A549 (cell line): ENCODE results near the gene FJX1. TPM values are rescaled to one million over a fixed set of nuclear protein-coding genes. Genes with fewer than 3 reads are reported as not detected.

Experiments used
- ATAC-seq, 2 experiments: fragments of 200-7000 bp in 1 of 2; fragments of >200 bp in 1 of 2; cut with Nextera tagmentation in 1 of 2; cut with Tn5 transposase in 1 of 2; 3 replicates each; pipeline versions ENCODE4 v1.8.0 to v1.9.1; 2018 to 2020; ENCODE audit warnings: mild to moderate bottlenecking in 1 of 2, moderate library complexity in 1 of 2
- CTCF ChIA-PET: fragments of 300-600 bp; sonication (Branson Sonifier 250); formaldehyde crosslinking; extraction: SDS; loops from one replicate; lab custom pipeline; 2021; ENCODE audit warnings: antibody characterized with exemption, inconsistent platforms; lab: Yijun Ruan, JAX
- POLR2A ChIA-PET: fragments of 350-600 bp; formaldehyde crosslinking; extraction: SDS; loops from one replicate; lab custom pipeline; 2021; ENCODE audit warnings: antibody characterized with exemption, inconsistent platforms; lab: Yijun Ruan, JAX
- DNase-seq, 2 experiments: peaks; one replicate each; pipeline versions ENCODE4 v3.0.0 to v3.0.0-alpha.2; 2011 to 2016; ENCODE audit warnings: low read depth in 1 of 2, low spot score in 1 of 2
- FAIRE-seq: peaks from 2 replicates; lab custom pipeline; 2011; peaks lifted over from hg19 to GRCh38; lab: Jason Lieb, UNC
- H3K27ac ChIP-seq, 2 experiments: fragments of >200 bp; sonication (Bioruptor Twin); formaldehyde crosslinking; 3 replicates each; pipeline ENCODE4 v1.5.1; 2016 to 2017
- H3K4me1 ChIP-seq: fragments of >200 bp; sonication (Bioruptor Twin); formaldehyde crosslinking; 3 replicates; pipeline ENCODE4 v1.6.1; 2016
- H3K4me2 ChIP-seq: fragments of >200 bp; sonication (Bioruptor Twin); formaldehyde crosslinking; 3 replicates; pipeline ENCODE4 v1.6.1; 2016
- H3K4me3 ChIP-seq: fragments of >200 bp; sonication (Bioruptor Twin); formaldehyde crosslinking; 3 replicates; pipeline ENCODE4 v1.5.1; 2016
- H3K9me3 ChIP-seq: fragments of >200 bp; sonication (Bioruptor Twin); formaldehyde crosslinking; 3 replicates; pipeline ENCODE4 v1.6.1; 2016
- CEBPB ChIP-seq, 2 experiments: fragments of >200 bp in 1 of 2; sonication (Bioruptor Twin) in 1 of 2; formaldehyde crosslinking in 1 of 2; IDR thresholded peaks; 2 replicates each; pipeline ENCODE4 v1.6.1; 2012 to 2016
- CHD2 ChIP-seq: fragments of 150-350 bp; IDR thresholded peaks from 2 replicates; pipeline ENCODE4 v1.6.1; 2014; ENCODE audit warnings: low read length; ENCODE audit not compliant: partially characterized antibody
- EP300 ChIP-seq, 2 experiments: fragments of >200 bp; sonication (Bioruptor Twin); formaldehyde crosslinking; IDR thresholded peaks; 2 replicates in 1 of 2; 3 replicates in 1 of 2; pipeline ENCODE4 v1.6.1; 2016 to 2017
- ESRRA ChIP-seq: fragments of 150-350 bp; IDR thresholded peaks from 2 replicates; pipeline ENCODE4 v1.6.1; 2014; ENCODE audit warnings: mild to moderate bottlenecking, low read length, borderline replicate concordance
- HOXA7 ChIP-seq: fragments of 250-450 bp; sonication (Bioruptor Pico); IDR thresholded peaks from 2 replicates; pipeline ENCODE4 v1.5.0; 2020; ENCODE audit warnings: mild to moderate bottlenecking, moderate library complexity
- KDM5A ChIP-seq: fragments of 200-600 bp; sonication (generic); IDR thresholded peaks from 2 replicates; pipeline ENCODE4 v1.6.1; 2016; ENCODE audit warnings: antibody characterized with exemption, mild to moderate bottlenecking
- MAFK ChIP-seq: fragments of 450-650 bp; IDR thresholded peaks from 2 replicates; pipeline ENCODE4 v1.6.1; 2014; ENCODE audit not compliant: partially characterized antibody
- MAZ ChIP-seq: fragments of 150-350 bp; IDR thresholded peaks from 2 replicates; pipeline ENCODE4 v1.6.1; 2014; ENCODE audit warnings: antibody characterized with exemption, low read depth, low read length, borderline replicate concordance
- MYC ChIP-seq: IDR thresholded peaks from 2 replicates; pipeline ENCODE4 v1.6.1; 2012; ENCODE audit warnings: mild to moderate bottlenecking, inconsistent platforms, low read length, improper control_type of control experiment, borderline replicate concordance
- RARB ChIP-seq: fragments of 250-450 bp; sonication (Bioruptor Pico); IDR thresholded peaks from 2 replicates; pipeline ENCODE4 v1.8.0; 2021; ENCODE audit warnings: mild to moderate bottlenecking, moderate library complexity
- RNF2 ChIP-seq: fragments of 200-600 bp; sonication (generic); IDR thresholded peaks from 2 replicates; pipeline ENCODE4 v1.6.1; 2016; ENCODE audit warnings: low read depth, mild to moderate bottlenecking, antibody characterized with exemption, moderate library complexity, borderline replicate concordance
- SREBF2 ChIP-seq: fragments of 450-650 bp; IDR thresholded peaks from 2 replicates; pipeline ENCODE4 v1.6.1; 2014; ENCODE audit warnings: mild to moderate bottlenecking, moderate library complexity
- TFCP2L1 ChIP-seq: fragments of 250-450 bp; sonication (Bioruptor Pico); IDR thresholded peaks from 2 replicates; pipeline ENCODE4 v1.5.0; 2021; ENCODE audit warnings: mild to moderate bottlenecking
- ZFP36 ChIP-seq: fragments of 450-650 bp; IDR thresholded peaks from 2 replicates; pipeline ENCODE4 v1.6.1; 2014; ENCODE audit warnings: borderline replicate concordance; ENCODE audit not compliant: partially characterized antibody
- ZSCAN20 ChIP-seq: fragments of 250-450 bp; sonication (Bioruptor Pico); IDR thresholded peaks from 2 replicates; pipeline ENCODE4 v1.8.0; 2022; ENCODE audit warnings: mild to moderate bottlenecking, moderate library complexity
- WGBS: methylation state at CpG from one replicate; pipeline ENCODE4 v1.1.6; 2017; ENCODE audit errors: missing lambda C conversion rate; 5-methylcytosine and 5-hydroxymethylcytosine counted together
- polyA plus RNA-seq, 4 experiments: library from polyadenylated mRNA; depleted of rRNA in 3 of 4; stranded (reverse); fragments of >200 nt; fragmentation: RNase III in 1 of 4; extraction: RNeasy Plus Mini Kit Qiagen cat#74134 plus additional on column Dnase treatment in 1 of 4; gene quantifications; 2 replicates in 3 of 4; 3 replicates in 1 of 4; pipeline ENCODE4 v1.2.3, GENCODE V29; 2011 to 2017
- TF ChIP-seq, protein P1 (sequence below): IDR thresholded peaks from 2 replicates; pipeline ENCODE4 v1.6.1; 2012; ENCODE audit warnings: low read depth, borderline replicate concordance
- TF ChIP-seq, protein P2 (sequence below): fragments of 250-450 bp; sonication (Bioruptor Pico); IDR thresholded peaks from 2 replicates; pipeline ENCODE4 v1.5.0; 2020; ENCODE audit warnings: low read depth, mild to moderate bottlenecking, moderate library complexity
- TF ChIP-seq, protein P3 (sequence below): fragments of 250-450 bp; sonication (Bioruptor Pico); IDR thresholded peaks from 2 replicates; pipeline ENCODE4 v1.5.0; 2021; ENCODE audit warnings: mild to moderate bottlenecking, moderate library complexity, borderline replicate concordance
- TF ChIP-seq, protein P4 (sequence below): fragments of >200 bp; sonication (Bioruptor Twin); formaldehyde crosslinking; IDR thresholded peaks from 3 replicates; pipeline ENCODE4 v1.5.1; 2016

FJX1 gene
- polyA plus RNA-seq, 2 of the 4 experiments (the other 2 are of a cell fraction) = 7.1 to 14.5 TPM

DNA sequence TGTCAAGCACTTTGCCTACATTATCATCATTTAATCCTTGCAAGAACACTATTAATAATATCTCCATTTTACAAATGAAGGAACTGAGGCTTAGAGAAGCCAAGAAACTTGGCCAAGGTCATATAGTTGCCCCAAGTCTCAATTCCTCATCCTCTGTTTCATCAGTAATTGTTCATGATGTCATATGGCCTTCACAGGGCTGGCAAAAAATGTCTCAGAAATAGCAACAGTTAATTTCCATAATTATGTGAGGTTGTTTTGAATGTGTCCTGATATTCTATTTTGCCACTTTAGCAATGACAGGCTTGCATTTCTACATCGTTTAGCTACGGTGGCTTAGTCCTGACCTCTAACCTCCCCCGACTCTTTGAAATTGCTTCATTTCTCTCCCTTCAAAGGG, 23.7 kb downstream of the FJX1 start:
- no peak for DNase-seq
- POLR2A ChIA-PET = no interaction called here
- Histone ChIP-seq H3K9me3 (no peaks in the 10 kb centered on the region), H3K4me1 (no peaks in the 10 kb centered on the region), H3K27ac (no peak overlapping the region), H3K4me3 (no peak overlapping the region), H3K4me2 (no peak overlapping the region)
- ATAC-seq = no peak
- FAIRE-seq = no peak
- CTCF ChIA-PET = interaction anchor here (1.0 to 1.5 kb wide), 2 partner anchors 180 to 222 kb away, joined by 3 read pairs; partner anchors contain the start of gene SLC1A2
- 93% methylated on average over 3 of the region's 3 CpGs for WGBS
- TF ChIP-seq, protein P1, sequence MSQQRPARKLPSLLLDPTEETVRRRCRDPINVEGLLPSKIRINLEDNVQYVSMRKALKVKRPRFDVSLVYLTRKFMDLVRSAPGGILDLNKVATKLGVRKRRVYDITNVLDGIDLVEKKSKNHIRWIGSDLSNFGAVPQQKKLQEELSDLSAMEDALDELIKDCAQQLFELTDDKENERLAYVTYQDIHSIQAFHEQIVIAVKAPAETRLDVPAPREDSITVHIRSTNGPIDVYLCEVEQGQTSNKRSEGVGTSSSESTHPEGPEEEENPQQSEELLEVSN = no peak
- TF ChIP-seq KDM5A (no peak), RARB (no peak), MYC (no peak), CEBPB (IDR thresholded peaks at IDR 0.05) (no peak)

DNA sequence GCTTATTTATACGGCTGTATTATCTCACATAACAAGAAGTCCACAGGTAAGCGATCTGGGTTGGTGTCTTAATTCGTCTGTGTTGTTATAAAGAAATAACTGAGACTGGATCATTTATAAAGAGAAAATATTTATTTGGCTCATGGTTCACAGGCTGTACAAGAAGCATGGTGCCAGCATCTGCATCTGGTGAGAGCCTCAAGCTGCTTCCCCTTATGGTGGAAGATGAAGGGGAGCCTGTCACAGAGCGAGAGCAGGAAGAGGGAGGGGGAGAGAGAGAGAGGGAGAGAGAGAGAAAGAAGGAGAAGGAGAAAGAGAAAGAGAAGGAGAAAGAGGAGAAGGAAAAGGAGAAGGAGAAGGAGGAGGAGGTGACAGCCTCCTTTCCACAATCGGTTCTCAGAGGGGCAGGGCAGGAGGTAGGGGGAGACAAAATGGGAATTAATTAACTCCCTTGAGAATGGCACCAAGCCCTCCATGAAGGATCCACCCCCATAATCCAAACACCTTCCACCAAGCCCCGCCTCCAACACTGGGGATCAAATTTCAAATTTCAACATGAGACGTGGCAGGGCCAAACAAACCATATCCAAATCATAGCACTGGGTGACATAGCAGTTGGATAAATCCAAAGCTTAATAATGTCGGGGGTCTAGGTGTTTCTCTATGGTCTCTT, 29.3 kb downstream of the FJX1 start:
- Histone ChIP-seq H3K27ac (no peak overlapping the region), H3K4me3 (no peak overlapping the region), H3K9me3 (no peaks in the 10 kb centered on the region), H3K4me1 (no peaks in the 10 kb centered on the region), H3K4me2 (no peak overlapping the region)
- DNase-seq = no peak
- ATAC-seq = no peak
- no peak for FAIRE-seq
- ChIA-PET POLR2A (no interaction called here), CTCF (interaction anchor here (1.0 to 1.1 kb wide), 3 partner anchors 11 to 394 kb away, joined by 3 to 4 read pairs (median 3); no protein-coding TSS in a partner anchor)
- WGBS = 33% methylated on average over 8 of the region's 8 CpGs
- TF ChIP-seq, protein P2, sequence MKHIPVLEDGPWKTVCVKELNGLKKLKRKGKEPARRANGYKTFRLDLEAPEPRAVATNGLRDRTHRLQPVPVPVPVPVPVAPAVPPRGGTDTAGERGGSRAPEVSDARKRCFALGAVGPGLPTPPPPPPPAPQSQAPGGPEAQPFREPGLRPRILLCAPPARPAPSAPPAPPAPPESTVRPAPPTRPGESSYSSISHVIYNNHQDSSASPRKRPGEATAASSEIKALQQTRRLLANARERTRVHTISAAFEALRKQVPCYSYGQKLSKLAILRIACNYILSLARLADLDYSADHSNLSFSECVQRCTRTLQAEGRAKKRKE = no peak
- TF ChIP-seq, protein P3, sequence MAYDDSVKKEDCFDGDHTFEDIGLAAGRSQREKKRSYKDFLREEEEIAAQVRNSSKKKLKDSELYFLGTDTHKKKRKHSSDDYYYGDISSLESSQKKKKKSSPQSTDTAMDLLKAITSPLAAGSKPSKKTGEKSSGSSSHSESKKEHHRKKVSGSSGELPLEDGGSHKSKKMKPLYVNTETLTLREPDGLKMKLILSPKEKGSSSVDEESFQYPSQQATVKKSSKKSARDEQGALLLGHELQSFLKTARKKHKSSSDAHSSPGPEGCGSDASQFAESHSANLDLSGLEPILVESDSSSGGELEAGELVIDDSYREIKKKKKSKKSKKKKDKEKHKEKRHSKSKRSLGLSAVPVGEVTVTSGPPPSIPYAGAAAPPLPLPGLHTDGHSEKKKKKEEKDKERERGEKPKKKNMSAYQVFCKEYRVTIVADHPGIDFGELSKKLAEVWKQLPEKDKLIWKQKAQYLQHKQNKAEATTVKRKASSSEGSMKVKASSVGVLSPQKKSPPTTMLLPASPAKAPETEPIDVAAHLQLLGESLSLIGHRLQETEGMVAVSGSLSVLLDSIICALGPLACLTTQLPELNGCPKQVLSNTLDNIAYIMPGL (CRISPR knock-in tag) = no peak
- no peak for TF ChIP-seq SREBF2
- TF ChIP-seq ZSCAN20 = no peak
- no peak for TF ChIP-seq ZFP36
- no peak for TF ChIP-seq MAZ
- TF ChIP-seq EP300 (IDR thresholded peaks at IDR 0.05) = no peak
- no peak for TF ChIP-seq MAFK

DNA sequence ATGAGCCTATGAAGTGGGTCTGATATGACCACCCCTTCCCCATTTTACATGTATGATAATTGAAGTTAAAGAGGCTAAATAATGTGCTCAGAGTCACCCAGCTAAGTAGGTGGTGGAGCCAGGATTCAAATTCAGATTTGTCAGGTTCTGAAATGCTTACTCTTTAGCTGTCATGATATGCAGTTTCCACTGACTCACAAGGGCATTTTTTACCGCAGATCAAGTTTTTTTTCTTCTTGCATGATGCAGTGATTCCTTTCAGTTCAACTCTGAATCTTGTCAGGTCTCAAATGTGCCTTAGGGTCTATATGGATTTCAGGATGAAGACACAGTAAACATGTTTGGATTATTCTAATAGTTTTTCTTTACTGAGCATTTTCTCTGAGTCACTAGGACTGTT, 31.7 kb downstream of the FJX1 start:
- ATAC-seq (no peak), FAIRE-seq (peak; percentile 70), DNase-seq (no peak)
- Histone ChIP-seq H3K4me3 (no peak overlapping the region), H3K27ac (no peak overlapping the region), H3K4me1 (no peaks in the 10 kb centered on the region), H3K4me2 (no peak overlapping the region), H3K9me3 (no peaks in the 10 kb centered on the region)
- 29% methylated on average over 1 of the region's 1 CpG for WGBS
- CTCF ChIA-PET = interaction anchor here (1.4 to 1.7 kb wide), 2 partner anchors 30 to 34 kb away, joined by 3 read pairs; no protein-coding TSS in a partner anchor
- no peak for TF ChIP-seq HOXA7 (CRISPR knock-in tag)
- no peak for TF ChIP-seq TFCP2L1
- TF ChIP-seq, protein P1 = no peak
- TF ChIP-seq, protein P4, sequence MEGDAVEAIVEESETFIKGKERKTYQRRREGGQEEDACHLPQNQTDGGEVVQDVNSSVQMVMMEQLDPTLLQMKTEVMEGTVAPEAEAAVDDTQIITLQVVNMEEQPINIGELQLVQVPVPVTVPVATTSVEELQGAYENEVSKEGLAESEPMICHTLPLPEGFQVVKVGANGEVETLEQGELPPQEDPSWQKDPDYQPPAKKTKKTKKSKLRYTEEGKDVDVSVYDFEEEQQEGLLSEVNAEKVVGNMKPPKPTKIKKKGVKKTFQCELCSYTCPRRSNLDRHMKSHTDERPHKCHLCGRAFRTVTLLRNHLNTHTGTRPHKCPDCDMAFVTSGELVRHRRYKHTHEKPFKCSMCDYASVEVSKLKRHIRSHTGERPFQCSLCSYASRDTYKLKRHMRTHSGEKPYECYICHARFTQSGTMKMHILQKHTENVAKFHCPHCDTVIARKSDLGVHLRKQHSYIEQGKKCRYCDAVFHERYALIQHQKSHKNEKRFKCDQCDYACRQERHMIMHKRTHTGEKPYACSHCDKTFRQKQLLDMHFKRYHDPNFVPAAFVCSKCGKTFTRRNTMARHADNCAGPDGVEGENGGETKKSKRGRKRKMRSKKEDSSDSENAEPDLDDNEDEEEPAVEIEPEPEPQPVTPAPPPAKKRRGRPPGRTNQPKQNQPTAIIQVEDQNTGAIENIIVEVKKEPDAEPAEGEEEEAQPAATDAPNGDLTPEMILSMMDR = no peak
- no peak for TF ChIP-seq ESRRA
- TF ChIP-seq RNF2 = no peak
- TF ChIP-seq CHD2 = no peak
- POLR2A ChIA-PET = no interaction called here
